ENCODE measurements around the gene MEIS1.

- TF ChIP-seq CTCF (IDR thresholded peaks at IDR 0.05) (no peak), POLR2A (IDR thresholded peaks at IDR 0.05) (no peak)
Observed at GRCh38 chr2:66582987-66583880, 148.3 kb downstream of the MEIS1 start.
